IPS-18a (cell line): ENCODE results near the gene SLC6A1.

Source experiments
- H3K27ac ChIP-seq: one replicate; pipeline ENCODE4 v1.5.1; 2013; ENCODE audit warnings: low read length
- H3K27me3 ChIP-seq: one replicate; pipeline ENCODE4 v1.6.1; 2013; ENCODE audit warnings: mild to moderate bottlenecking, low read length; ENCODE audit not compliant: control insufficient read depth, insufficient read depth
- H3K36me3 ChIP-seq: one replicate; pipeline ENCODE4 v1.6.1; 2013; ENCODE audit warnings: low read depth, low read length; ENCODE audit not compliant: control insufficient read depth
- H3K4me1 ChIP-seq: one replicate; pipeline ENCODE4 v1.6.1; 2013; ENCODE audit warnings: low read depth, low read length; ENCODE audit not compliant: control insufficient read depth
- H3K4me3 ChIP-seq: one replicate; pipeline ENCODE4 v1.5.1; 2013; ENCODE audit warnings: low read length
- H3K9ac ChIP-seq: one replicate; pipeline ENCODE4 v1.6.1; 2013; ENCODE audit warnings: mild to moderate bottlenecking, low read length, moderate library complexity
- H3K9me3 ChIP-seq: one replicate; pipeline ENCODE4 v1.6.1; 2013; ENCODE audit warnings: low read depth, low read length; ENCODE audit not compliant: control insufficient read depth

SLC6A1 gene

DNA sequence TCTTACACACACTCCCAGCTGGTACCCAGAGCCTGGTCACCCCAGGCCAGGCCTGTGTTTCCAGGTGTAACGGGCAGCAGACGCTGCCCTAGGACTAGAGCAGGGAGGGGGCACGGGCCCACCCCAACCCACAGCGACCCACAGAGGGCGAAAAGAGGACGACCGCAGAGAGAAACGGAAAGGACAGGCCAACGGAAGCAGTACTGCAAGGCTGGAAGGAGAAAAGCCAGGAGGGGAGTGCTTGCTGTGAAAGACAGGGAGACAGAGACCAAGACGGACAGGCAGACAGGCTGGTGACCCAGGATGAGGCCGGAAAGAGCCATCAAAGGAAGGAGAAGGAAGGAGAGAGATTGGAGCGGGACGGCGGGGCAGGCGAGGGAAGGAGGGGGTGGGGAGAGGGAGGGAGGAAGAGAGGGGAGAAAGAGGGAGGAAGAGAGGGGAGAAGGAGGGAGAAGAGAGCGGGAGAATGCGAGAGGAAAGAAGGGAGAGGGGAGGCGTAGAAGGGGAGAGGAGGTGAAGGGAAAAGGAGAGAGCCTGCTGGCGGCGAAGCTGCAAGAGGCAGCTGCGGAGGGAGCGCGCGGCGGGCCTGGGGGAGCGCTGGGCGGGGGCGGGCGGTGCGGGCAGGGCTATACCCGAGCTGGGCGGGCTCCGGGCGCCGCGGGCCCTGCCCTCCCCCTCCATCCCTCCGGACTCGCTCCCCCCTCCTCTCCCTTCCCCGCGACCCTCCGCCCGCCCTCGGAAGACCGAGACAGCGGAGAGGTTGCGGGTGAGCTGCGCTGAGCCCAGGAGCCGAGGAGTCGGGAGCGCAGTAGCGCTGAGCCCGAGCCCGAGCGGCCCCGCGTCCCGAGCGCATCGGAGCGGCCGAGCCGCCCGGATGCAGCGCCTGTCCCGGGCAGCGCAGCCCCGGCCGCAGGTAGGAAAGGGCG lies at the start of gene SLC6A1:
SLC6A1 (plus strand) TSS at position 732 of the 926 bp plus-strand sequence. CDS start 24,464 bp downstream, outside the sequence.
- Histone ChIP-seq H3K4me3 (peak within 1 kb of the TSS; percentile 60), H3K27ac (no peak within 1 kb of the TSS), H3K27me3 (peaks cover 53% of the 10 kb centered on the region)

DNA sequence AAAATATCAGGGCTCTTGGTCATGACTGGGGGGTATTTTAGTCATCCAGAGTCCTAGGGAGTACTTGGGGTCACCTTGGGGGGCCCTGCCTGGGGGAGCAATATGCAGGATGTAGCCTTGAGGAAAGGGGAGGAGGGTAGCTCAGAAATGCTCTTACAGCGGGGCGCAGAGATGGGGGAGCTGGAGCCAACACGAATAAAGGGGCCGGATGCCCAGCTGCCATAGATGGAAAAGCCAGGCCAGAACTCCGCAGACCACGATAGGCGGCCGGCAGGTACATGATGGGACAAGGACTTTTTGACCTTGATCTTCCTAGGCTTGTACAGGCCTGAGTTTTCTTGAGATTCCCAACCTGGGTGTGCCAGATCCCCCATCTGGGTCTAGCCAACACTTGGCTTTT lies 47.7 kb upstream of the SLC6A1 start:
- Histone ChIP-seq H3K36me3 (no peaks in the 10 kb centered on the region), H3K9me3 (no peaks in the 10 kb centered on the region), H3K27ac (no peak overlapping the region), H3K27me3 (no peaks in the 10 kb centered on the region), H3K4me3 (no peak overlapping the region), H3K4me1 (no peaks in the 10 kb centered on the region), H3K9ac (no peak overlapping the region)

More for the DNA sequence above, at the start of gene SLC6A1:
- Histone ChIP-seq H3K9ac (no peak within 1 kb of the TSS), H3K36me3 (no peaks in the 10 kb centered on the region), H3K4me1 (peaks cover 4% of the 10 kb centered on the region), H3K9me3 (no peaks in the 10 kb centered on the region)

- Histone ChIP-seq H3K27me3 (no peaks in the 10 kb centered on the region), H3K4me1 (no peaks in the 10 kb centered on the region), H3K9me3 (no peaks in the 10 kb centered on the region), H3K4me3 (no peak overlapping the region), H3K9ac (no peak overlapping the region), H3K36me3 (no peaks in the 10 kb centered on the region), H3K27ac (no peak overlapping the region)
These were observed 46.8 kb upstream of the SLC6A1 start for GRCh38 chr3:10945683-10946287.

DNA sequence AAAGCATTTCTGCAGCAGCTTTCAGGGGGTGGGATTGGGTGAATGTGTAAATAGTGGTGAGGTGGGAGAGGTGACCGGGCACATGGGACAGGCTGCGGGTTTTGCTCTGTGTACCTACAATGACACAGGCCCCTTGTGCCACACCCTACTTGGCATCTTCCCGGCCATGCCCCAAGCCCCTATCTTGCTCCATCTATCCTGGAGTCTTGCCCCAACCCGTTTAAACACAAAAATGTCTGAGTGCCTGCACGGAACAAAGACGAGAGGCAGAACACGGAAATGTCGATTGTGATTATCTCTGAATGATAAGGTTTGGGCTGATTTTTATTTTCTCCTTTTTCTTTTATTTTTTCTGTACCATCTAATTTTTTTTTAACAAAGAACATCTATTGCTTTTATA lies 46.0 kb upstream of the SLC6A1 start:
- no peaks in the 10 kb centered on the region for H3K9me3 ChIP-seq
- H3K4me3 ChIP-seq, result no peak overlapping the region
- no peaks in the 10 kb centered on the region for H3K36me3 ChIP-seq
- no peak overlapping the region for H3K9ac ChIP-seq
- H3K27ac ChIP-seq, result no peak overlapping the region
- no peaks in the 10 kb centered on the region for H3K27me3 ChIP-seq
- no peaks in the 10 kb centered on the region for H3K4me1 ChIP-seq

GRCh38 chr3:10948326-10948725 lies 44.2 kb upstream of the SLC6A1 start:
- H3K27me3 ChIP-seq, result no peaks in the 10 kb centered on the region
- no peaks in the 10 kb centered on the region for H3K9me3 ChIP-seq
- H3K27ac ChIP-seq, result no peak overlapping the region
- no peak overlapping the region for H3K9ac ChIP-seq
- H3K36me3 ChIP-seq, result no peaks in the 10 kb centered on the region
- H3K4me3 ChIP-seq, result no peak overlapping the region
- H3K4me1 ChIP-seq, result no peaks in the 10 kb centered on the region

- H3K9me3 ChIP-seq, result no peaks in the 10 kb centered on the region
These were observed 43.4 kb upstream of the SLC6A1 start for GRCh38 chr3:10949197-10949596.

DNA sequence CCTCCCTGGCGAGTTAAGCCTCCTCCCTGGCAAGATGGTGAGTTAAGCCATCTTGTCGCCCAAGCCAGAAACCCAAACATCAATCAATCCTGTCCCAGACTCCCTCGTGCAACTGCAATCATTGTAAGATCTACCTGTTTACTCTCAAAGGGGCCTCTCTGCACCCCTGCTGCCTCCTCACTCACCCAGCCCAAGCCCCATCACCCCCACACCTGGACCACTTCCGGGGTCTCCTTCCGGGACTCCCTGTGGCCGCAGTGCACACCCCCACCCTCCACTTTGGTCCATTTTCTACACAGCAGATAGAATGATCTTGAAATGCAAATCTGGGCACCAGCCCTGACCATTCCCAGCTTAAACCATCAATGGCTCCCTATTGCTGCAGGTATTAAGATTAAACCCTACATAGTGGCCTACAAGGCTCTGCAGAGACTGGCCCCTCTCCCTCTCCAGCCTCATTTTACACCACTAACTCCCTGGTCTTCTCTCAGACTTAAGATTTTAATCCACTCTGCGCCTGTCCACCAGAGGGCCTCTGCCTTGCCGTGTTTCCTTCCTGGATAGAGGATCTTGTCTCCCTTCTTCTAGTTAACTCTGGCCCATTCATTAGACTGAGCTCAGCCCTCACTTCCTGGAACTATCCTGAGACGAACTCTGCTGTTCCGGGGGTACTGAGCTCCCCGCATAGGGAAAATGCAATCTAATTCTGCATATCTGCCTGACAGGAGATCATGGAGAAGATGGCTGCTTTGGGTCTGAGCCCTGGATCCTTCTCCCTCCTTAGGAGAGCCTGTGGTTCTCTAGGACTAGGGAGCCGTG lies 41.9 kb upstream of the SLC6A1 start:
- Histone ChIP-seq H3K9ac (no peak overlapping the region), H3K4me3 (no peak overlapping the region), H3K4me1 (no peaks in the 10 kb centered on the region), H3K36me3 (no peaks in the 10 kb centered on the region), H3K9me3 (no peaks in the 10 kb centered on the region), H3K27ac (no peak overlapping the region), H3K27me3 (no peaks in the 10 kb centered on the region)

More at GRCh38 chr3:10949197-10949596, 43.4 kb upstream of the SLC6A1 start:
- Histone ChIP-seq H3K9ac (no peak overlapping the region), H3K4me1 (no peaks in the 10 kb centered on the region), H3K27ac (no peak overlapping the region), H3K27me3 (no peaks in the 10 kb centered on the region), H3K4me3 (no peak overlapping the region), H3K36me3 (no peaks in the 10 kb centered on the region)

DNA sequence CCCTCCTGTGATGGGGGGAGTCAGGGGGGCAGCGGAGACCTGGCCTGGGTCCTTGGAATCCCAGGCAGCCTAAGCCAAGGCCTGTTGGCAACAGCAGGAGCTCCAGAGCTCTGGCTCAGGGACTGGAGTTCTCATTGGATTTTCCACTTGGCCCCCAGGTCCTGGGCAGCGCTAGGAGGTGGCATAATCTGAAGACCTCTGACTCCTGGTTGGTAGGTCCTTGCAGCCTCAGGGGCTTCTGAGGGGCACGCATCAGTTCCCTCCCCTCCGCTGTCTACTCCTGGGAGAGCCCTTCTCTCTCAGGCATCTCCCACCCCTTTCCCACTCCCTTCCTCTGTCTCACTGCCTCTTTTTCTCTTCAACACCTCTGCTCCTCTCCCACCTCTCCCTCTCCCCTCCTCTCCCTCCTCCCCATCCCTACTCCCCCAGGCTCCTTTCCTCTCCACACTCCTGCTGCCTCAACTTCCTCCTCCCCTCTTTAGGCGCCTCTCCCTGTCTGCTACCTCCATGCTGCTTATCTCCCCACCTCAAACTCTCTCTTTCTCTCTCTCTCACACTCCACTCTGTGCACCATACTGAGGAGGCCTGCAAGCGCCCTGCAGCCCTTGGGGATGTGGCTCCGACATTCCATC lies 41.1 kb upstream of the SLC6A1 start:
- Histone ChIP-seq H3K9ac (no peak overlapping the region), H3K4me1 (no peaks in the 10 kb centered on the region), H3K27ac (no peak overlapping the region), H3K9me3 (no peaks in the 10 kb centered on the region), H3K36me3 (no peaks in the 10 kb centered on the region), H3K4me3 (no peak overlapping the region), H3K27me3 (no peaks in the 10 kb centered on the region)

DNA sequence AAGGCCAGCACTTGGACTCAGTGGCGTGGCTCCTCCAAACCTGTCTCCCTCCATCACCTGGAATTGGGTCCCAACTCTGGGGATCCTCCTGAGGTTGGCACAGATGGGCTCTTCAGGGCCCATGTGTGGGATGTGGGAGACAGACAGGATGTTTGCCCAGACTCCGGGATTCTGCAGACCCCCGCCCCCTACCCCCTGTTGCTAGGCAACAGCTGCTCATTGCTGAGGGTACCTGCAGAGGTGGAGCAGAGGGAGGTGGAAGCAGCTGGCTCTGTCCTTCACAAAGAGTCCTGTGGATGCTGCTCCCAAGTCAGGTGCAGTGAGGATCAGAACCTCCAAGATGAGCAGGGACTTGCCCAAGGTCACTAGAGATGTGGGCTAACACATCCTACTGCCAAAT lies 40.0 kb upstream of the SLC6A1 start:
- no peaks in the 10 kb centered on the region for H3K27me3 ChIP-seq
- no peaks in the 10 kb centered on the region for H3K4me1 ChIP-seq

DNA sequence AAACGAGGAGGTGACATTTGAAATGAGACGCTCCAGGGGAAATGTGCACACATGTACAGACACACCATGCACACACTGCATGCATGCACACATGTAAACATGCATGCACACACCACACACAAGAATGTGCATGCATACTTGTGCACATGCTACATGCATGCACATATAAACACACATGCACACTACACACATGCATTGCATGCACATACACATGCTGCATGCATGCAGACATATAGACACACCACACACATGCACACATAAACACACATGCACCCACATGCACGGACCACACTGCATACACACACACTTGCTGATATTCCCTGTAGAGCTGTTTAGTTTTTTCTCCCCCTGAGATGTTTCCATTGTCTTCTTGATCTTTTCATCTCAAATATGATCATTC lies 37.8 kb upstream of the SLC6A1 start:
- Histone ChIP-seq H3K27me3 (no peaks in the 10 kb centered on the region), H3K27ac (no peak overlapping the region), H3K4me1 (no peaks in the 10 kb centered on the region), H3K9me3 (no peaks in the 10 kb centered on the region), H3K9ac (no peak overlapping the region), H3K36me3 (no peaks in the 10 kb centered on the region), H3K4me3 (no peak overlapping the region)

More for the DNA sequence above, 40.0 kb upstream of the SLC6A1 start:
- H3K9me3 ChIP-seq, result no peaks in the 10 kb centered on the region
- no peak overlapping the region for H3K9ac ChIP-seq
- no peaks in the 10 kb centered on the region for H3K36me3 ChIP-seq
- no peak overlapping the region for H3K4me3 ChIP-seq
- H3K27ac ChIP-seq, result no peak overlapping the region
